GM19467 (cell line): ENCODE measurements around the gene OR5K4.
"Not testable (repeated sequence)": the region's sequence is repeated elsewhere in the genome, so short reads cannot be mapped to it uniquely, and the experiment has no call there.

Source experiments
- ATAC-seq: cut with Tn5 transposase; IDR thresholded peaks from one replicate; pipeline ENCODE4 v1.9.1; 2021; ENCODE audit warnings: mild to moderate bottlenecking, moderate library complexity; ENCODE audit not compliant: unreplicated experiment

The OR5K4 gene

GRCh38 chr3:98367464-98368246 lies 14.0 kb downstream of the OR5K4 start:
- no peak for ATAC-seq

GRCh38 chr3:98371186-98371585 lies 17.5 kb downstream of the OR5K4 start:
- ATAC-seq = no peak

GRCh38 chr3:98371853-98372252 lies 18.2 kb downstream of the OR5K4 start:
- no peak for ATAC-seq

- no peak for ATAC-seq
Observed at GRCh38 chr3:98372445-98372844, 18.8 kb downstream of the OR5K4 start.

- ATAC-seq = no peak
Observed at GRCh38 chr3:98376631-98377030, 23.0 kb downstream of the OR5K4 start.

- ATAC-seq = no peak
Observed at GRCh38 chr3:98388147-98388546, 34.5 kb downstream of the OR5K4 start.

- no peak for ATAC-seq
Observed at GRCh38 chr3:98390366-98390765, 36.7 kb downstream of the OR5K4 start, which contains the start of gene OR5K3. Gene OR5K3, plus strand, starts transcription at chr3:98390666. Its CDS starts 0 bp downstream, at chr3:98390666.

GRCh38 chr3:98395101-98395500 lies 41.4 kb downstream of the OR5K4 start:
- no peak for ATAC-seq

- ATAC-seq = not testable (repeated sequence)
Observed at GRCh38 chr3:98396482-98396881, 42.8 kb downstream of the OR5K4 start.

GRCh38 chr3:98398513-98398912 lies 44.9 kb downstream of the OR5K4 start:
- no peak for ATAC-seq

GRCh38 chr3:98402507-98402906 lies 48.9 kb downstream of the OR5K4 start:
- ATAC-seq = no peak

GRCh38 chr3:98404010-98404409 lies 50.4 kb downstream of the OR5K4 start:
- no peak for ATAC-seq
